B cell (primary cell): ENCODE results near the gene KDM5C. TPM values are rescaled to one million over a fixed set of nuclear protein-coding genes. Genes with fewer than 3 reads are reported as not detected.

Experiments
- polyA plus RNA-seq: library from polyadenylated mRNA; depleted of rRNA; stranded (reverse); fragments of >200 nt; gene quantifications from 2 replicates; pipeline ENCODE4 v1.2.3, GENCODE V29; 2012
- small RNA-seq: library from RNA; depleted of rRNA; stranded (forward); fragments of <200 nt; gene quantifications from one replicate; pipeline ENCODE3, GENCODE V24; 2012; ENCODE audit warnings: low replicate concordance, low read depth; ENCODE audit not compliant: insufficient read length
- total RNA-seq, 2 donors: library from RNA; stranded (reverse); fragments of 120-200 nt in 1 of 2; gene quantifications; 1 replicate in 1 of 2; 2 replicates in 1 of 2; pipeline versions ENCODE4 v1.2.3 to v1.2.4, GENCODE V29; 2013 to 2022

KDM5C gene
- total and polyA plus RNA-seq, 2 donors (not counting 1 experiment from before 2014, with no cell fraction given) = 116 to 138 TPM

Small RNA genes lying within 50 kb of the gene (small RNA-seq; reads per million reads assigned to genes)
- not detected for gene AL139396.1
- not detected for gene MIR6894
- not detected for gene MIR6895

Other genes with a start within 250 kb of the KDM5C start
- gene GPR173, start 176.4 kb downstream of the KDM5C start, total RNA-seq = 0.17 TPM in 1 of 2 replicates, not detected in the other
- 0.12 and 0.50 TPM in 2 replicates for gene GPR173, start 176.4 kb downstream of the KDM5C start, polyA plus RNA-seq
- 112 and 126 TPM in 2 replicates for gene TSPYL2, start 142.8 kb downstream of the KDM5C start, total RNA-seq
- gene TSPYL2, start 142.8 kb downstream of the KDM5C start, polyA plus RNA-seq = 101 and 223 TPM in 2 replicates
- 26.8 and 32.6 TPM in 2 replicates for gene KANTR, start 131.1 kb downstream of the KDM5C start, total RNA-seq
- 6.7 and 7.8 TPM in 2 replicates for gene KANTR, start 131.1 kb downstream of the KDM5C start, polyA plus RNA-seq
- gene IQSEC2, start 56.4 kb upstream of the KDM5C start, total RNA-seq = 0.94 and 1.1 TPM in 2 replicates
- gene IQSEC2, start 56.4 kb upstream of the KDM5C start, polyA plus RNA-seq = 0.45 and 0.58 TPM in 2 replicates
- gene SMC1A, start 197.4 kb upstream of the KDM5C start, total RNA-seq = 67.6 and 70.0 TPM in 2 replicates
- 17.3 and 21.8 TPM in 2 replicates for gene SMC1A, start 197.4 kb upstream of the KDM5C start, polyA plus RNA-seq
- gene RIBC1, start 197.7 kb upstream of the KDM5C start, total RNA-seq = 1.0 and 1.7 TPM in 2 replicates
- gene RIBC1, start 197.7 kb upstream of the KDM5C start, polyA plus RNA-seq = 0.91 and 0.95 TPM in 2 replicates
- 48.2 and 49.7 TPM in 2 replicates for gene HSD17B10, start 209.2 kb upstream of the KDM5C start, total RNA-seq
- 35.6 and 66.5 TPM in 2 replicates for gene HSD17B10, start 209.2 kb upstream of the KDM5C start, polyA plus RNA-seq